ENCODE results near the gene RAB40B. TPM values are rescaled to one million over a fixed set of nuclear protein-coding genes. Genes with fewer than 3 reads are reported as not detected.

The RAB40B gene
- total RNA-seq, 1 experiment from 2014 or later, result 22.1 TPM

DNA sequence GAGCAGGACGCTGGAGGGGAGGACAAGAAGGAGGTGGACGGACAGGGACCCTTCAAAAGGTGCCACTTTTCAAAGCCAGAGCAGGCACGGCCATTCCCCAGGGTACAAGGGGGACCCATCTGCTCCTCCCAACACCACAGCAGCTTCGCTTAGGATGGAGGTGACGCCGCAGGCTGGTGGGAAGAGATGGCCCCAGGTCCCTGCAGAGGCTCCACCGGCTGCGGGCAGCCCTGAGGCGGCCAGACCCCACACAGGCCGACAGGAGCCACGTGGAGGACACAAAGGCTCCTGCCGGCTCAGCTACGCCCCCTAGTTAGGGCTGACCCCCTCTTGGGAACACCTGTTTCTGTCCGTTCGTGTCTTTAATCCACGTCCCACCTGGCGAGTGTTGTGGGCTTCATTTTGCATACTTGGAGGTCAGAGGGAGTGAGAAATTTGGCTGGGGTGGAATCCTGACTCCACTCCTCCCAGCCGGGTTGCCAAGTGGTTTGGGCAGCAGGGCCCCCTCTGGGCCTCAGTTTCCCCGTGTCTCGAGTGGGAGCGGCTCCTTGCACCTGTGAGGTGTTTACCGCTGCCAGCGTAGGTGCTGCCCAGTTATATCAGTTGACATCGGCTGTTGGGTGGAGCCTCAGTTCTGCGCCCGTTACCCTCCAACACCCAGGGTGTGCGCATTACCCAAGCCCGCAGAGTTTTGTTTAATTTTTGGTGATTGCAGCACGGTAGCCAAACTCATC, 12.2 kb upstream of the RAB40B start:
- Histone ChIP-seq H3K79me2 (ENCODE audit: insufficient read depth, low read length) (no peaks in the 10 kb centered on the region), H4K20me1 (ENCODE audit: insufficient read depth) (no peaks in the 10 kb centered on the region), H3K4me3 (replicated peaks in 1 of 2; ENCODE audit: low read depth in 1 of 2, low read length in 2 of 2) (no peak overlapping the region), H3K4me1 (ENCODE audit: control insufficient read depth in 1 of 2, insufficient read depth in 2 of 2, low read length in 2 of 2) (peaks cover 0 to 7% of the 10 kb centered on the region in 2 experiments; a peak in 2 of 4 replicates), H3K9ac (ENCODE audit: low read length) (no peak overlapping the region), H3K27me3 (ENCODE audit: insufficient read depth, low read length) (no peaks in the 10 kb centered on the region), H2AFZ (ENCODE audit: low read depth, low read length, poor library complexity, severe bottlenecking) (no peak overlapping the region), H3K36me3 (ENCODE audit: control insufficient read depth in 1 of 2, insufficient read depth in 2 of 2, low read length in 2 of 2) (no peaks in the 10 kb centered on the region), H3K27ac (ENCODE audit: low read depth, low read length) (no peak overlapping the region; the same call in 1 of the 2 replicates), H3K4me2 (ENCODE audit: low read length) (no peak overlapping the region), H3K9me2 (ENCODE audit: insufficient read depth) (no peaks in the 10 kb centered on the region), H3K9me3 (ENCODE audit: control insufficient read depth in 1 of 2, insufficient read depth in 1 of 2, low read depth in 1 of 2, low read length in 2 of 2) (no peaks in the 10 kb centered on the region; a peak in 1 of 4 replicates)
- RAD21 ChIA-PET (ENCODE audit: low non-redundant PET in 1 of 2, low total read pairs in 2 of 2, uncharacterized antibody in 2 of 2, unreplicated experiment in 2 of 2), result no interaction called here
- TF ChIP-seq CBX3 (IDR thresholded peaks at IDR 0.05; ENCODE audit: low read depth), result no peak
- no peak for TF ChIP-seq POLR2A (IDR thresholded peaks at IDR 0.05; ENCODE audit: borderline replicate concordance, extremely low read depth, insufficient read depth, insufficient read length)
- no peak for TF ChIP-seq CEBPB (IDR thresholded peaks at IDR 0.05; ENCODE audit: low read depth)
- TF ChIP-seq EZH2phosphoT487 (IDR thresholded peaks at IDR 0.05; ENCODE audit: borderline replicate concordance), result no peak
- no peak for TF ChIP-seq EGR1 (IDR thresholded peaks at IDR 0.05; ENCODE audit: low read depth)
- no peak for TF ChIP-seq REST (IDR thresholded peaks at IDR 0.05; ENCODE audit: low read depth)
- TF ChIP-seq ELF1 (IDR thresholded peaks at IDR 0.05; ENCODE audit: borderline replicate concordance, low read depth), result no peak
- TF ChIP-seq SIN3A (IDR thresholded peaks at IDR 0.05; ENCODE audit: low read depth), result no peak
- no peak for TF ChIP-seq ZNF274 (IDR thresholded peaks at IDR 0.05; ENCODE audit: low read depth, low read length)
- TF ChIP-seq ATF3 (IDR thresholded peaks at IDR 0.05), result no peak
- CTCF ChIA-PET, result no interaction called here
- POLR2A ChIA-PET, result no interaction called here
- BruUV-seq (replicated peaks), result no TSS peak
- DNase-seq (ENCODE audit: low read depth, low spot score), result no peak
- no peak for ATAC-seq
- intact Hi-C loops (cut with micrococcal nuclease), result no loop called here
